ENCODE data around the gene CDH5.

The CDH5 gene

GRCh38 chr16:66366433-66367299 is at the start of gene CDH5:
CDH5 (plus strand) TSS chr16:66366691; CDS start chr16:66379338, 12,647 bp downstream.
- POLR2A ChIA-PET (ENCODE audit: low non-redundant PET), result no interaction called here
- DNase-seq (ENCODE audit: low spot score), result no peak
- TF ChIP-seq CTCF (conservative IDR thresholded peaks at IDR 0.05; ENCODE audit: low read depth), result no peak
- CTCF ChIA-PET, result interaction anchor here (0.7 to 1.5 kb wide), 3 partner anchors 9 to 334 kb away, joined by 3 to 5 read pairs (median 3); no protein-coding TSS in a partner anchor
- H3K27ac ChIP-seq, result no peak within 1 kb of the TSS

- TF ChIP-seq CTCF (conservative IDR thresholded peaks at IDR 0.05; ENCODE audit: low read depth), result no peak
- H3K27ac ChIP-seq, result no peak overlapping the region
- POLR2A ChIA-PET (ENCODE audit: low non-redundant PET), result no interaction called here
- DNase-seq (ENCODE audit: low spot score), result no peak
- CTCF ChIA-PET, result no interaction called here
Observed at GRCh38 chr16:66318505-66318904, 48.0 kb upstream of the CDH5 start.

GRCh38 chr16:66320774-66321173 is 45.7 kb upstream of the CDH5 start:
- CTCF ChIA-PET, result interaction anchor here (0.6 kb wide), 2 partner anchors 8 to 649 kb away, joined by 3 to 4 read pairs; no protein-coding TSS in a partner anchor
- TF ChIP-seq CTCF (conservative IDR thresholded peaks at IDR 0.05; ENCODE audit: low read depth), result no peak
- POLR2A ChIA-PET (ENCODE audit: low non-redundant PET), result no interaction called here
- DNase-seq (ENCODE audit: low spot score), result no peak
- H3K27ac ChIP-seq, result no peak overlapping the region

GRCh38 chr16:66322174-66322573 is 44.3 kb upstream of the CDH5 start:
- H3K27ac ChIP-seq, result no peak overlapping the region
- POLR2A ChIA-PET (ENCODE audit: low non-redundant PET), result no interaction called here
- no peak for DNase-seq (ENCODE audit: low spot score)
- CTCF ChIA-PET, result no interaction called here
- TF ChIP-seq CTCF (conservative IDR thresholded peaks at IDR 0.05; ENCODE audit: low read depth), result no peak

- POLR2A ChIA-PET (ENCODE audit: low non-redundant PET), result no interaction called here
- peak; percentile 26 for DNase-seq (ENCODE audit: low spot score)
- no peak overlapping the region for H3K27ac ChIP-seq
- CTCF ChIA-PET, result interaction anchor here (1.2 kb wide), 1 partner anchor 19 kb away, joined by 3 read pairs; no protein-coding TSS in a partner anchor
- TF ChIP-seq CTCF (conservative IDR thresholded peaks at IDR 0.05; ENCODE audit: low read depth), result no peak
Observed at GRCh38 chr16:66324815-66325515, 41.5 kb upstream of the CDH5 start.

- no peak for DNase-seq (ENCODE audit: low spot score)
- H3K27ac ChIP-seq, result no peak overlapping the region
- CTCF ChIA-PET, result interaction anchor here (0.6 to 1.2 kb wide), 3 partner anchors 18 to 237 kb away, joined by 3 to 4 read pairs (median 3); no protein-coding TSS in a partner anchor
- POLR2A ChIA-PET (ENCODE audit: low non-redundant PET), result no interaction called here
- no peak for TF ChIP-seq CTCF (conservative IDR thresholded peaks at IDR 0.05; ENCODE audit: low read depth)
Observed at GRCh38 chr16:66325717-66326376, 40.6 kb upstream of the CDH5 start.
